ENCODE measurements around the gene DOCK8.
"Not testable (repeated sequence)": the region's sequence is repeated elsewhere in the genome, so short reads cannot be mapped to it uniquely, and the experiment has no call there.

DOCK8 gene

GRCh38 chr9:214648-215493, at the start of gene DOCK8:
TSS of gene DOCK8 (plus strand) at chr9:214865. CDS start at chr9:214977, 112 bp downstream.
- peak; percentile 87 for DNase-seq

- not testable (repeated sequence) for DNase-seq
Observed at GRCh38 chr9:169757-170156, 44.9 kb upstream of the DOCK8 start.

- peak; percentile 2 for DNase-seq
Observed at GRCh38 chr9:178140-178825, 36.4 kb upstream of the DOCK8 start.

DNA sequence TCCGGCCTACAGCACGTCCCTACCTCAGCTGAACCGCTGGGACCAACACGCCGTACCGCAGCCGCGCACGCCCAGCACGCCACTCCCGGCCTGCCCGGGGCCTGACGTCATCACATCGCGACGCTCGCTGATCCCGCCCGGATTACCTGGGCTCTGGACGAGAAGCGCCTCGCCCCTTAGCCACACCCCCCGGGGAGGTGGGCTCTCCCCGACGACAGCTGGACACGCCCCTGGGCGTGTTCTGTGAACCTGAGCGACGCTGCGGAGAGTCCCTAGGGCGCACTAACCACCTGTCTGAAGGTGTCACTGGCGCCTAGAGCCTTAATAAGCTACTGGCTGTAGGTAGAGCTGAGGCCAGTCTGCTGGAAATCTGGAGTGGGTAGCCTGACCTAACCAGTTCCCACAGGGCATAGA, 35.7 kb upstream of the DOCK8 start, which contains the start of gene ZNG1A:
Gene ZNG1A, minus strand, starts transcription at position 87 of the 414 bp plus-strand sequence. CDS start 87 bp downstream, outside the sequence.
- DNase-seq, result peak; percentile 90

DNA sequence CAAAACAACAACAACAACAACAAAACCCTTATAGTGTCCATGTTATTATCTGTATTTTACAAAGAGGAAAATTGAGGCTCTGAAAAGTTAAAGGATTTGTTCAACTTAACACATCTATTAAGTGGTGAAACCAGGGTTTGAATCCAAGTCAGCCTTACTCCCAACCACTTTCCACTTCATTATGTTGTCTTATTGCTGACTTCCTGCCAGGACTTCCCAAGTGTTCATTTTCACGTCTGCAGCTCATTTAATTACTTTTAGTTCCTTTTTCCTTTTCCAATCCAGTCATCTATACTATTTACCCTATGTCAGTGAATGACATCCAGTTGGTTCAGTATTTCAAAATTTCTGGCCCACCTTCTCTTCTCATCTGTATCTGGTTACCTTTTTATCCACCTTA, 15.1 kb upstream of the DOCK8 start:
- not testable (repeated sequence) for DNase-seq

GRCh38 chr9:206481-206880, 8.2 kb upstream of the DOCK8 start:
- DNase-seq, result no peak

DNA sequence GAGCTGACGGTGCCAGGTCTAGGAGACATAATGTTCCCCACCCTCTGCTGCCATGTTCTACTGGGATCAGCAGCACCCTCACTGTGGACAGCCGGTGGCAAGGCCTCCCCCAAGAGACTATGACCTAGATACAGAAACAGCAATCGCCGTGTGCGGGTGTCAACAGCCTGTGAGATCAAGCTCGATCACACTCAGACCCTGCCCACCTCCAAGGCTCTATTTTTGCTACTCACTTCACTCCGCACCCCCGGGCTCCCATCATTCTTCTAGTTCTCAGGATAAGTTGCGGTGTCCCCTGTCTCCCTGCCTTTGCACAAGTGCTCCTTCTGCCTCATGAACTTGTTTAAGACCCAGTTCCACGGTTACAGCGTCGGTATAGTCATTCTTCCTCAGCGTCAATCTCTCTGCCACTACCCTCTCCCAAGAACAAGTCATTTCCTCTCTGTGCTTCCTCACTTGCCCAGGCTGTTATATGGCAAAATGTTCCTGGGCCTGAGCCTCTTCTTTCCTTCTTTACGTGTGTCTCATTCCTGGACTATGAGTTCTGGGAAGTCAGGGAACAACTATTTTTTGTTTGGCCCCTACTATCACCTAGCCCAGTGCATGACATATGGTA, 5.4 kb upstream of the DOCK8 start:
- no peak for DNase-seq

GRCh38 chr9:211036-211435, 3.6 kb upstream of the DOCK8 start:
- DNase-seq, result no peak

DNA sequence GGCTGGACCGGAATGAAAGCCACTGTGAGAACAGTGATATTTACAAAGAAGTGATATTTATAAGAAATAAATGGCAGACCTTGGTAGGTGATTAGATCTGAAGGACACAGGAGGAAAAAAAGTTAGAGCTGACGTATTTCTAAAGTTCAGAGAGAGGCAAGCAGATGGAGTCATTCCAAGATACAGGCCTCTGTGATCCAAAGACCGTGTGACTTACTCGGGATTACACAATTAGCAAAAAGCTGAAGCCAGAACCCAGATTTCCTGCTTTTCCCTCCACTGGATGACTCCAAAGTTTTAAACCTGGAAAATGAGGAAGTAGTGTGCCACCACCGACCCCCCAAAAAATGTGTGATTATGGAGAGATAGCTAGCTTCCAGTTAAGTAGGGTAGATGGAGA, 3.1 kb upstream of the DOCK8 start:
- no peak for DNase-seq

DNA sequence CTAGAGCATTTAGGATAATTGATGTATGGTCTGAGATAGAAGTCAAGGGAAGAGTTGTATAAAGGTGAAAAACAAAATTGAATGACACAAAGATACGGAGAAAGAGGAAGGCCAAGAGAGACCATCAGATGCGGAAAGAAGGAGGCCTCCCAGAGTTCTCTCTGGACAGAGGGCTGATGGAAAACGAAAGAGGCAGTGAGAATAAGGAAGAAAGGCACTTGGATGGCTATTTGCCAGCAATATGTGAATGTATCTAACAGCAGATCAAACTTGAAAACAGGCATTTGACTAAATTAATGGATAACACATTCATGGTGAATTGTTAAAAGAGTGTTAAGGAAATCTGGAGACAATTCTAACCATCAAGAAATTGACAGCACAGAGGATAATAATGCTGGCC, 2.4 kb upstream of the DOCK8 start:
- DNase-seq, result no peak

DNA sequence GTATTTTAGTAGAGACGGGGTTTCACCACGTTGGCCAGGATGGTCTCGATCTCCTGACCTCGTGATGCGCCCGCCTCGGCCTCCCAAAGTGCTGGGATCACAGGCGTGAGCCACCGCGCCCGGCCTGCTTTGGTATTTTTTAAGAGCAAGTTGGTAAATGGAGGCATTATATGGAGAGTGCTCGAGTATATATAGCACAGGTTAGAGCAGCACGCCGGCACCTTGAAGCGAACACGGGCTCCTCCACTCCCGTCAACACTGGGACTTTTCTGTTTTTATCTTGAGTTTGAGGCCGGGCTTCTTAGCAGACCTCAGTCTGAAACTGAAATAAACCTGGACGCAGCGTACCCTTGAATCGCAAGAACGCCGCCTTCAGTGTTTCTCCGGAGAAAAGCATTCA, 764 bp upstream of the DOCK8 start:
- peak; percentile 7 for DNase-seq

DNA sequence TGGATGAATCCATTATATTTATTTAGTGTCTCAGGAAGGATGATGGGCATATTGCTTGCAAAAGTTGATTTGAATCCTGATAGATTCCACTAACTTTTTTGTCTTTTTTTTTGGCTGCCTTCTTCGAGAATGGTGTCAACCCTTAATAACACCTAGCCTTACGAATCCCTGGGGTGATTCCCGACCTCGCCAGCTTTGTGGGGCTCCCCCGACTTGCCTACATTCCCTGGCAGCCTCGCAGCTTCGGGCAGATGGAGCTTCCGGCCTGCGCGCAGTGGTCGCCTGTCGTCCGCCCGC, 366 bp upstream of the DOCK8 start:
- DNase-seq, result no peak

DNA sequence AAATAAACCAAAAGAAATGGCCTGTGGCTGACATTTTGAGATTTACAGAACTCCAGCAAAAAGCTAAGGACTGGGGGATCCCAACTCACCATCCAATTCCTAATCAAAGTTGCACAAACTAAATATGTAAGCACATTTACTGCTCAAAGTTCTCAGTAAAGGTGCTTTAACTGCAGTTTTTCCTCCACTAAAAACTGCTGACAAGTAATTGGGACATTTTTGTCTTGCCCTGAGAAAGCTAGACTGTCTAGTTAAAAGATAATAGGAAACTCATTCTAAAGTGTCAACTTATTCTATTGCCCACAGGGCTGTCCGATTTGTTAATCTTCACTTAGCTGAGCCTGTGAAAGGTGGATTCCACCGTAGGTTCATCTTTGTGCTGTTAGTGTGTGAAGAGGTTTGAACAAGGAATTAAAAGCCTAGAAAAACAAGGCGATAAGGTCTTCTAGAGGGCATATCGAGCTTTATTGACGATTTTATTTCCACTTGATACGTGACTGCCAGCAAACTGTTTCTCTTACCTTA, 1.0 kb downstream of the DOCK8 start:
- DNase-seq, result peak; percentile 64

- DNase-seq, result no peak
Observed at GRCh38 chr9:216866-217265, 2.2 kb downstream of the DOCK8 start.

- no peak for DNase-seq
Observed at GRCh38 chr9:217950-218349, 3.3 kb downstream of the DOCK8 start.

GRCh38 chr9:219036-219435, 4.4 kb downstream of the DOCK8 start:
- not testable (repeated sequence) for DNase-seq

DNA sequence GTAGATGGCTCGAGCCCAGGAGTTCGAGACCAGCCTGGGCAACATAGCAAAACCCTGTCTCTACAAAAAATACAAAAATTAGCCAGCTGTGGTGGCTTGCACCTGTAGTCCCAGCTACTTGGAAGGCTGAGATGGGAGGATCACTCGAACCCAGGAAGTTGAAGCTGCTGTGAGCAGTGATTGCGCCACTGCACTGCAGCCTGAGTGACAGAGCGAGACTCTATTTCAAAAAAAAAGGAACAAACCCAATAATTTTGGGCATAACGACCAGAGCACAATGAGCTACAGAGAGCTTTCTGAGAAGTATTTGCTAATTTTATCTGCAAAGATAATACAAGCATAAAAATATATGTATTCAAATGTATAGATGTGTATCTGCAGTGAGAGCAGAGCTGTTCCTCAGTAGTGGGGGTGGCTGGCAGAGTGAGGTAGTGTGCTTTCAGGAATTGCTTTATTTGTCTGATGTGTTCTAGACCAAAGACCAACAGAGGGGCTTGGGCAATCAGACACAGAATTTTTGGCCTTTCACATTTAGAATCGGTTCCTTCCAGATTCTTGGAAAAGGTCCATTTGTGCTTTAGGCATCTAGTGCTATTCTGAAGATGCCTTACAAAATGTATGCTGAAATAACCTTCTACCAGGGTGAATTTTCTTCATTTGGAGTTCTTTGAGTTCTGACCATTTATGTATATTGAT, 5.2 kb downstream of the DOCK8 start:
- DNase-seq, result no peak

DNA sequence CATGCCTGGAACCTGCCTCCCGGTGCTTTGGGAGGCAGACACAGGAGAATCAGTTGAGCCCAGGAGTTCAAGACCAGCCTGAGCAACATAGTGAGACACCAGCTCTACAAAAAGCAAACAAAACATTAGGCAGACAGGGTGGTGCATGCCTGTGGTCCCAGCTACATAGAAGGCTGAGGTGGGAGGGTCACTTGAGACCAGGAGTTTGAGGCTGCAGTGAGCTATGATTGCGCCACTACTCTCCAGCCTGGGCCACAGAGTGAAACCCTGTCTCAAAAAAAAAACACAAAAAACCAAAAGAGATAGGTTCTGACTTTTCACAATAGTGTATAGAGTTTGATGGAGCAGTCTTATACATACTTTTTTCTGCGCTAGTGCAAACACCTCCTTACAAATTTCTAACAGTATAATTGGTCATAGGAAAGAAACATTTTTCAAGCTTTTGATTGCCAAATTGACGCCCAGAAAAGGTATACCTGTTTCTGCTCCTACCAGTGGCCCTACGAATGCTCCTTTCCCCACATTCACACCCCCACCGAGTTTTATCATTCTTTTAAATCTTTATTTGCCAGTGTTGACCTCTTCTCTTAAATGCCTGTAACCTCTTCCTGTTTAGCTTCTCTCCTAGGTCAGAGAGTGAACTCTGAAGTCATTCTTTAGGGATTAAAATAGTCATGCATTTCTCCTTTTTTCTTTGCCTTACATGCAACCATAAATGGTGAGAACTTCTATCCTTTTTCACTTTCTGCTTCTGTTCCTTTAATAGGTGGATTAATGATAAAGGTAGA, 7.5 kb downstream of the DOCK8 start:
- no peak for DNase-seq

GRCh38 chr9:223152-223551, 8.5 kb downstream of the DOCK8 start:
- DNase-seq, result no peak

GRCh38 chr9:224026-224425, 9.4 kb downstream of the DOCK8 start:
- DNase-seq, result no peak

DNA sequence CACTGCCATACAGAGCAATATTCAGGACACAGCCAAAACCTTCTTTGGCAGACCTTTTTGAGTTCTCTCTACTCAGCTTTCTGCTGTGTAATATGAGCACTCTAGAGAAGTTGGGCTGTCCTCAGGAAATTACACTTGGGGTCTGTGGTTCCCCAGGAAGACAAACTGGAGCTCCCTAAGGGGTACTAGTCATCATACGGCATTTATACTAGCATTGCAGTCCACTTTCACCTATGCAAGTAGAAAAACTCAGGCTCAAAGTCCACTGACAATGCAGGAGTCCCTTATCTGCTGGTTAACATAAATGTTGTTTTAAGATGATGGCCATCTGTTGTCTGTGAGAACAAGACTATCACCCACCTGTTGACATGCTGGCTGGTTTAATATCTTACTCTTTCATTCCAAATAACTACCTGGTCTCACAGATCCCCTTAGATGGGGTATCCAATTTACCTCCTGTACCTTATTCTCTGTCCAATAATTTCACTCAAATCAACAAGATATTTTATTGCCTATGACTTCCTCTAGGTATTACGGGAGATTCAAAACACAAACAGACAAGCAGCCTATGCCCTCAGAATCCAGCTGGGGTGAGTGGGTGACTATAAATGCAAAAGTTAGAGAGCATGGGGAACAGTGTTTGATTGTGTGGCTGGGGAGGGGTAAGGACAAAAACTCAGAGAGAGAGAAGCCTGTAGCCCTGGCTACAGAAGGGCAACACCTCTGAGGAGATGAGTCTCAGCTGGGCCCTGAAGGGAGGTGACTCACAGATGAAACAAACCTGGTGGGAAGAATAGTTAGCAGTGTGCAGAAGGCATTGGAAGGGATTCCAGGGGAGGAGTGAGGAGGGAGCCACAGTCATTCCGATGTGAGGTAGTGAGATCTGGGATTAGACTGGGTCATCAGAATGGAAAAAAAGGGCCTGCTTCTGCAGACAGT, 10.2 kb downstream of the DOCK8 start:
- no peak for DNase-seq
